GM19397 (cell line): Measurements from ENCODE around the gene MEGF10.
"Not testable (repeated sequence)": the region's sequence is repeated elsewhere in the genome, so short reads cannot be mapped to it uniquely, and the experiment has no call there.

Experiments
- ATAC-seq: cut with Tn5 transposase; IDR thresholded peaks from one replicate; pipeline ENCODE4 v1.9.1; 2021; ENCODE audit warnings: mild to moderate bottlenecking, moderate library complexity; ENCODE audit not compliant: unreplicated experiment

The MEGF10 gene

DNA sequence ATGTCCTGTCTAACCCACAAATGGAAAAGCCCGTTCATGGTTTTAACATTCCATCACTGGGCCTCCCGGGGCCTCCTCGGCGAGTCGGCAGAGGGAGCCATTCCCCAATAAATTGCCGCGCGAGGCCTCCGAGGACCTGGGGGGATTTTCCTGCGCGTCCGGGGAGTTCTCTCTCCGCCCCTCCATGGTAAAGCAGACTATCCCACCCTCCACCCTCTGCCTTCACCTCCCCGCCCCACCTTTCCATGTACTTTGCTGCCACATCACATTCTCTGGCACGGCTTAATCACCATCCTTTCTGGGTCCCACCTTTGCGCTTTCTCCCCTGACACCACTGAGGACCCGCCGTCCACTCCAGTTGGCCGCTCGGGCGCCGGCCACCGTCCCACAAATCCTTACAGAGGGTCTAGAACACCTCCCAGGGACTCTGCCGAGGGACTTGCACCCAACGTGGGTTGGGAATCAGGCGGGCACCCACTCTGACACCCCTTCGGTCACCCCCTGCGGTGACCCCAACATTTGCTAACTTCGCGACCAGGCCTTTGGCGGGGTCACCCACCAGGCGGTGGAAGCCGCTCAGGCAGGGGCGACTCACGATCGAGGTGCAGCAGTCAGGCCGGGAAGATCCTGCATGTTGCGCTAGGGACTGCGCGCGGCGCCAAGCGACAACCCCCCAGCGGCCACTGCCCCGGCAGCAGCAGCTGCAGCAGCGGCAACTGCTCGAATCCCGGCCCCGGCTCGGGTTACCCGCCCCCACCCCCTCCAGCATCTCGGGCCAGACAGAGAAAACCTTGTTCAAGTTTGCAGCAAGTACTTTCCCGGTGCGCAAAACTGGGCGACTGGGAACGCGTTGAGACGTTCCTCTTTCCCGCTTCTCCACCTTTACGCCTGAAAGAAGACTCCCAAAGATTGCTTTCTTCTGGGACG is at the start of gene MEGF10:
MEGF10 (plus strand) TSS at position 778 of the 927 bp plus-strand sequence. CDS start 40,513 bp downstream, outside the sequence.
- ATAC-seq = no peak

DNA sequence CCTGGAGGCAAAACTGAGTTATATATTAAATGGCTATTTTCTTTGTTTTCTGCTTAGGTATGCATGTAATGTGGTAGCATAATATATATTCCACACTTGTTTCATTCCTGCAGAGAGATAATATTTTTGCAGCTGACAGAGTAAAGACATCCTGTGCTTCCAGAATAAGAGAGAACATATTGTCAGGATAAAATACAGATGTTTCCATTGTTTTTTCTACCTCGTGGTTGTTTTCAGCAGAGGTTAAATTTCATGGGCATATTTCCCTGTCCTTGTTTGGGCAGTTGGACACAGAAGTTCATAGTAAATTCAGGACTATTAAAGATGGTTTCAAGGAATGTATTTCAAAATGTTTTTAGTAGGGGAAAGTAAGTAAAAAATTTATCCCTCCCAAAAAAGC is 47.6 kb upstream of the MEGF10 start:
- ATAC-seq = no peak

DNA sequence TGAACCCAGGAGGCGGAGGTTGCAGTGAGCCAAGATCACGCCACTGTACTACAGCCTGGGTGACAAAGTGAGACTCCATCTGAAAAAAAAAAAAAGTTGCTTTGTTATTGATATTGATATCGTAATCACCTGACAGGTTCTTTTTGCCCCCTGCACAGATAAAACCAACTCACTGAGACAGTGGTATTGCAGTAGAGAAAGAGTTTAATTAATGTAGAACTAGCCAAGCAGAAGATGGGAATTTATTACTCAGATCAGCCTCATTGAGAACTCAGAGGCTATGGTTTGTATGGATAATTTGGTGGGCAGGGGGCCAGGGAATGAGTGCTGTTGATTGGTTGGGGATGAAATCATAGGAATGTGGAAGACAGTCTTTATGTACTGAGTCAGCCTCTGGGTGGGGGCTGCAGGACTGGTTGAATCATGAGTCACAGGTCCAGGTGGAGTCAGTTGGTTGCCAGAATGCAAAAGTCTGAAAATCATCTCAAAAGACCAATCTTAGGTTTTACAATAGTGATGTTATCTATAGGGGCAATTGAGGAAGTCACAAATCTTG is 35.8 kb upstream of the MEGF10 start:
- no peak for ATAC-seq

DNA sequence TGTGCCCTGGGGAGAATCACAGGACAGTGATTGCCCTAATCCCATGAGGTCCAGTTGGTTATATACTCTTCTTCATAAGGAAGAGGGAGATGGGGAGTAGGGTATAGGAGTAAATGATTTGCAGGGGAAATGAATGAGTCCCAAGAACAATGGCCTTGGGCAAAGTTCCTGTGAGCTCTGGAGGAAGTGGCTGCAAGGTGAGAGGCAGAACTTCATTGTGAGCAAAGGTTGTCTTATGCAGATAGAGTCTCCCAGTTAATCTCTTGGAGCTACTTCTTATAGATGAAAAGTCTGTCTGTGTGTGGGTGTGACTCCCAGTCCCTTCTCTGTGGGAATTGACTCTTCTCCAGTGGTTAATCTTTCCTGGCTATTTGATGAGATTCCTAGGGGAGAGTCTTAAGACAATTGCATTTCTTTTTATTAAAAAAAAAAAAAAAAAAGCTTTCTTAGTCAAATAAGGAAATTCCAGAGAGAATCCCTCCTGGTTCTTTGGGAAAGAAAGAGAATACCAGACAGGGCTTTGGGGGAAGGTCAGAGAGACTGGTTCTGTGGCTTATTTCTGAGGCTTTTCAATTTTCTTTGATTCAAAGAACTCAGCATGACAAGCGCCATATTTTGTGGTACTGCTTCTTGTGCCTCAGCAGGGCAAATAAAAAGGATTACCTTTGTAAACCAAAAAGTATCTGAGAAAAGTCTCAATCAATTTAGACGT is 33.6 kb upstream of the MEGF10 start:
- ATAC-seq = no peak

DNA sequence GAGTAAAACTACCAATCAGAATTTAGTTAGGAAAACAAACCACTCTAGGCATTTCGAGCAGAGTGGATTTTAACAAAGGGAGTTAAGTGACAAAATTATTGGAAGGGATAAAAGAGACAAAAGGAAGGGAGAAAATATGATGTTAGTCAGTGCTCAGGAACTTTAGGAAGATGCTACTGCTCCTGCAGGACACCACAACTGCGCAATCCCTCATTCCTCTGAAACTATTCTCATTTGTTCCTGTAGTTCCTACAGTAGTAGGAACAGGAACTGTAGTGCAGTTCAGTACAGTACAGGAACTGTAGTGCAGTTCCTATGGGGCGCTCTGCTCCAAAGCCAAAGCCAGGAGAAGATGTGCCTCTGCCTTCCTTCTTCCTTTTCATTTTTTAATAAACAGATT is 29.9 kb upstream of the MEGF10 start:
- ATAC-seq = no peak

DNA sequence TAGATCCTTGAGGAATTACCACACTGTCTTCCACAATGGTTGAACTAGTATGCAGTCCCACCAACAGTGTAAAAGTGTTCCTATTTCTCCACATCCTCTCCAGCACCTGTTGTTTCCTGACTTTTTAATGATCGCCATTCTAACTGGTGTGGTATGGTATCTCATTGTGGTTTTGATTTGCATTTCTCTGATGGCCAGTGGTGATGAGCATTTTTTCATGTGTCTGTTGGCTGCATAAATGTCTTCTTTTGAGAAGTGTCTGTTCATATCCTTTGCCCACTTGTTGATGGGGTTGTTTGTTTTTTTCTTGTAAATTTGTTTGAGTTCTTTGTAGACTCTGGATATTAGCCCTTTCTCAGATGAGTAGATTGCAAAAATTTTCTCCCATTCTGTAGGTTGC is 25.1 kb upstream of the MEGF10 start:
- not testable (repeated sequence) for ATAC-seq

DNA sequence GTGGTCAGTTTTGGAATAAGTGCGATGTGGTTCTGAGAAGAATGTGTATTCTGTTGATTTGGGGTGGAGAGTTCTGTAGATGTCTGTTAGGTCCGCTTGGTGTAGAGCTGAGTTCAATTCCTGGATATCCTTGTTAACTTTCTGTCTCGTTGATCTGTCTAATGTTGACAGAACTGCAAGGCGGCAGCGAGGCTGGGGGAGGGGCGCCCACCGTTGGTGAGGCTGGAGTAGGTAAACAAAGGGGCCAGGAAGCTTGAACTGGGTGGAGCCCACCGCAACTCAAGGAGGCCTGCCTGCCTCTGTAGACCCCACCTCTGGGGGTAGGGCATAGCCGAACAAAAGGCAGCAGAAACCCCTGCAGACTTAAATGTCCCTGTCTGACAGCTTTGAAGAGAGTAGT is 22.3 kb upstream of the MEGF10 start:
- ATAC-seq = not testable (repeated sequence)

DNA sequence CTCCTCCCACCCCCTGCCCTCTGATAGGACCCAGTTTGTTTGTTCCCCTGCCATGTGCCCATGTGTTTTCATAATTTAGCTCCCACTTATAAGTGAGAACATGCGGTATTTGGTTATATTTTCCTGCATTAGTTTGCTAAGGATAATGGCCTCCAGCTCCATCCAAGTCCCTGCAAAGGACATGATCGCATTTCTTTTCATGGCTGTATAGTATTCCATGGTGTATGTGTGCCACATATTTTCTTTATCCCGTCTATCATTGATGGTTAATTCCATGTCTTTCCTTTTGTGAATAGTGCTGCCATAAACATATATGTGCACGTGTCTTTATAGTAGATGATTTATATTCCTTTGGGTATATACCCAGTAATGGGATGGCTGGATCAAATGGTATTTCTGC is 19.9 kb upstream of the MEGF10 start:
- ATAC-seq = not testable (repeated sequence)

DNA sequence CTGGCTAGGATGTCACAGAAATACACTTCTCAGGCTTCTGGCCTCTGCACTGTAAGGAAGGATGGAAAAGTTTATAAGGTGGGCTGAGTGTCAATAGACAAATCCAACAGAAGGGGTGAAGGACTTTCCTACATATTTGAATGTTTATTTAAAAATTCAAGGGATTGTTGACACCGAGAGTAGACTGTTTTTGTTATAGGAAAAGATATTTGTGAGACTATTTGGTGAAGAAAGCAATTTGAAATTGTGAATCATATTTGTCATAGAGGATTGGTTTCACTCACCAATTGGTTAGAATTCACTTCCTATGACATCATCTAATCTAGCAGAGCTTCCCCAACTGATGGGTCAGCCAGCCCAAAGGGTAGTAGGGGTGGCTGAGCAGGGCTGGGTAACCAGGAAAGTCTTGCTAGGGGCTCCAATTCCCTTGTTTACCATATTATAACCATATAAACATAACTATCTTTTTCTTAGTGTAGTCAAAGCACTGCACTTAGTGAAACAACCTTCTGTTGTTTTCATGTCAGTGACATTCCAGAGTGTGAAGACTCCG is 14.9 kb upstream of the MEGF10 start:
- ATAC-seq = no peak

DNA sequence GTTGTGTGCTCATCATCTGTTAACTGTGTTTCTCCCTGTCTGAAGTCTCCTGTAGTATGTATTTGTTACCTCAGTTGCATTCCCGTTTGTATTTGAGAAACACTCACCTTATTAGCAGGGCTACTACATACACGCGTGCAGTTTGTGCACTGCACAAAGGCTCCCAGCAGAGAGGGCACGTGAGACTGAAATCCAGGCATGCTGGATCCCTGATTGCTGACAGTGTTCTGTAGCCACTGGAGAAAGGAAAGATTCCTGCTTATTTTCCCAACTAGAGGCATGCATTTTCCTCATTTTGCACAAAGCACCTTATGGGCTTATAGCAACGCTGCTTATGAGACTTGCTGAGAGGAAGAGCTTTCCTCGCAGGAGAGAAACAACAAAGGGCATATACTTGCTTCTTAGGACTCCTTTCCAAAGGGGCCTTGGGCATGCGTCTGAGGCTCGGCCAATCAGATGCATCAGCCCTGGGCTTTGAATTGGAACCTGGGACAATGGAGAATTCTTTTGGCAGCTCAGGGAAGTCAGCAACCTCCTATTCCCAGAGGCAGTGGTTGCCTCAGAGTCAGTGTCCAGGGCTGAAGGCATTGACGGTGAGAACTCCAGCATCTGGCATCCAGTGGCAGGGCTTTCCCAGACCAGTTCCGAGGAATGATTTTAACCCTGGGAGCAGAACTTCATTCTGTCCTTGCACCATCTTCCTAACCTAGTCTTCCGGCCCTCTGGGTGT is 9.9 kb upstream of the MEGF10 start:
- no peak for ATAC-seq

DNA sequence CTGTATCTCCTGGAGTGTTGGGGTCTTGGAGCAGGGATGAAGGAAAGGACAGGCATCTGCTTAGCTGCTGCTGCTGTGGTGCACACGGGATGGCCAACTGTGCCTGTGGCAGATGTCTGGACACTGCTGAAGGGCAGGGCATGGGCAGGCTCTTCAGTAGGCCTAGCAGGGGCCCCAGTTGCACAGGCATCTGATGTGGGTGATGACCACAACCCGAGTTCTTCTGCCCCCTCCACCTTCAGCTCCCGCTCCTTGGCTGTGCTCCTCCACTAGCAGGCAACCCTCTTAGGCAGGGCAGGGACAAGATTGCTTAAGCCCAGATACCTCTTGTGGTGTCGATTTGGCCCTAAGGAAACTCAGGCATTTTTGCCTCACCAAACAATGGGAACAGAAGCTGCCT is 9.0 kb upstream of the MEGF10 start:
- ATAC-seq = no peak

DNA sequence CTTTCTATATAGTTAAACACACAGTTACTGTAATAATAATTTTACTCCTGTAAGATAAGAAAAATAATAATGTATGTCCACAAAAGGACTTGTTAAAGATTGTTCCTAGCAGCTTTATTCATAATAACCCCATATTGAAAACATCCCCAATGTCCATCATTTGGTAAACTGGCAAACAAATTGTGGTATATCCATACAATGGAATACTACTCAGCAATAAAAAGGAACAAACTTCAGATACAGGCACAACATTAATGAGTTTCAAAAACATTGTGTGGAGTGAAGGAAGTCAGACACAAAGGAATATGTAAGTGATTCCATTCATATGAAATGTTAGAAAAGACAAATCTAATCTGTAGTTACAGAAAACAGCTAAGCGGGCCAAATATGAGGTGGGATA is 1.9 kb upstream of the MEGF10 start:
- ATAC-seq = no peak

DNA sequence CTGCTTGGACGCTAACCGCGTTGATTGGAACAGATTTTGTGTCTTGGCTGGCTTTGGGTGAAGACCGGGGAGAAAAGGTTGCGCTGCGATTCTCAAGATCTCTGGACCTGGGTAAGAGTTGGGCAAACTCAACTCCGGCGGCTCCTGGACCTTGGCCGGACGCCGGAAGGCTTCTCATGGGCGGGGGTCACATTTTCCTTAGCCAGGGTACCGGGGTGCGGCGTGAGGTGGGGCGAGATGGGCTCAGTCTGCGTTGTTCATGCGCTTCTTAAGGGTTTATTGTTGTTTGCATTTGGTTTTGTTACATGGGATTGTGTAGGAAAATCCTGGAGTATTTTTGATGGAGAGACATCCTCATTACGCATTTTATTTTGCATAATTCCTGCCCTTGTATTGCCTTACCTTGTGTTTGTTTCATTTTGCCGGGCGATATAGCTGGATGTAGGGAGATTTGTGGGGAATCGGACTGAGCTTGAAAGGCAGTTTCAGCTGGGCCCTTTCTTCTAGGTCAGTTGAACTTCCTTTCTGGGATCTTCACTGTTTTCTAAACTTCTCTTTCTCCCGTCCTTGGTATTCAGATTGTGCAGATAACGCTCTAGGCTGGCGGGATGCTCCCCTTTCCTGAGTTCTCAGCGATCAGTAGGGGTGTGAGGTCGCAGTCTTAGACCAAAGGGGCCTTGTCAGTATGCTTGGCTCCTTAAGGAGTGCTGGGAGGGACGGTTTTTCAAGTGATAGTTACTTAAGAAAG is 524 bp downstream of the MEGF10 start:
- no peak for ATAC-seq

DNA sequence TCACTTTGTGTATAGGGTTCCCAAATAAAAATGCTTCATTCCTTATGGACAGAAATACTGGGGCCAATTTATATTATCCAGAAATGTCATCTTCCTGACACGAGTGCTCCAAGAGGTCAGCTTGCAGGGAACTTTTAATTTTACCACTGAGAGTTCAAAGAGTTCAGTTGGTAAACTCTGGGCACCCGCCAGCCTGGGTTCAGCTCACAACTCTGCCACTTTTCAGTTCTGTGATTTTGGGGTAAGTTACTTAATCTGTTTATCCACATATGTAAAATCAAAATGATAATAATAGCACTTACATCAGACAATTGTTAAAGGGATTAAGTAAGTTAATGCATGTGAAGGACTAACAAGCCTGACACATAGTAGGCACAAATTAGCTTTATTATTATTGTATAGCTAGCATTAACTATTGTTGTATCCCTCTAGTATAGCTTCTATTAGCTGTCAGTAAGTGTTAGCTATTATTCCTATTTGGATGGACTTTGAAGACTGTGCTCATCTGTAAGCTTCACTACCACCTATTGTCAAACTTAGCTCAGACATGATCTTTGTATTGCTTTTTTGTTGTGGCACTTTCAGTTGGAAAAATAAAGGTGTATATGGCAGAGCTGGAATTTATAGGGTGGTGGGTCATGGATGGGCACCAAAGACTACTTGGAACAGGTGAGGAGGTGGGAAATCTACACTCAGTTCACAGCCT is 1.6 kb downstream of the MEGF10 start:
- ATAC-seq = no peak

DNA sequence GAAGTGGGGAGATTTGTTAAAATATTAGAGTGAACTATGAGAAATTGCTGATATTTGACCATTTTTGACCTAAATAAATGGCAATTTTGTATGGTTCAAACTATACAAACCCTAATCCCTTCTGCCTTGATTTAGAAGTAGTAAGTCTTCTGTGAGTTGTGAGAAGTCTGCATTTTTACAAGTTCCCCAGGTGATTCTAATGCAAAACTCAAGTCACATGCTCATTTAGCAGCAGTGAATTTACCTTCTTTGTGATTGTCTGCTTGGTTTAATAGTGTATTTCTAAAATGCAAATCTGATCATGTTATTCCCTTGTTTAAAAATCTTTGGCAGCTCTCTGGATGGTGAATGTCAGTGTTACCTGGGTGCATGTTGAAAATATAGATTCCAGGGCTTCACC is 2.8 kb downstream of the MEGF10 start:
- no peak for ATAC-seq

DNA sequence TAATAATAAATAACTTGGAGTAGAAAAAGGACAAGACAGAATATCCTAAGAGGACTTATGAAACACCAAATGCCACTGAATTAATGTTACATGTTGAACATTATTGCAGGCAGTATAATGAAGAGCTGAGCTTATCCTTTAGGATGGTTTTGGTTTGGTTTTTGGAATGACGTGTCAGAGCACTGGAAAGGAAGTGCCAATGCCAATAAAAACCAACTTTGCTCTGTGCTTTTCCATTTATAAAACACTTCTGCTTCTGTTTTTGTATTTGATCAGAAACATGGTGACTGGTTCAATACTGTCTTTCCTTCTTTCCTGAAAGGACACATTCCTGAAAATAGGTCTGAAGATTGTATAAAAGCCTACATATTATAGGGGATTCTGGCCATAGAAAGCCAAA is 4.2 kb downstream of the MEGF10 start:
- ATAC-seq = no peak

DNA sequence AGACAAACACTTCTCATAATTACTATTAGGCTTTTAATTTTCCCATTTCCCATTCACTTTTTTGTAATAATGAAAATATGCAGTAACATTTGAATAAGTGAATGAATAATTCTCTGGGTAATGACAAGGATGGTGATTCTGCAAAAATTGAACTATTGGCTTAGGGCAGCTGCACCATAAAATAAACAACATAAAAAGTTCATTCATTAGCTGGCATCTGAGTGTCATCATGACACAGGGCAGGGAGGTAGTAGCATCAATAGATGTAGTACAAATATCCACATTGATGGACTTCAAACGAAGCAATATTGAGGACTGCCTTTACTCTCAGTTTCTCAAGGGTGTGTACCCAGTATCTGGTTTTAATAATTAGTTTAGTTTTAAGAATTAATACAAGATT is 4.9 kb downstream of the MEGF10 start:
- ATAC-seq = no peak

DNA sequence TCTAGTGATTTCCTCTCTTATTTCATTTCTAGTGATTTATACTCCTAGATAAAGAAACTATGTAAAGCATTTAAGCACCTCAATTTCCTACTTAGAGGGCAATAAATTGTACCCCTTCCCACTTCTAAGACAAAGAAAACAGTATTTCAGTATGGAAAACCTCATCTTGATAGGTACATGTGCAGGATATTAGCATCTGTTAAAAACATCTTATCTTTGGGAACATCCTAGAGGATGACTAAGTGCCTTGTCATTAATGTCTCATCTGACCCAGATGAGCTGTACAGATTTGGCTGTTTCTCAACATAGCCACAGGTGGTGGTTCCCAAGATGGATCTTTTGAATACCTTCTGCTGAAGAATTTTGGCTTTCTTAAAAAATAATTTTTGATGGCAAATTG is 5.7 kb downstream of the MEGF10 start:
- ATAC-seq = no peak

DNA sequence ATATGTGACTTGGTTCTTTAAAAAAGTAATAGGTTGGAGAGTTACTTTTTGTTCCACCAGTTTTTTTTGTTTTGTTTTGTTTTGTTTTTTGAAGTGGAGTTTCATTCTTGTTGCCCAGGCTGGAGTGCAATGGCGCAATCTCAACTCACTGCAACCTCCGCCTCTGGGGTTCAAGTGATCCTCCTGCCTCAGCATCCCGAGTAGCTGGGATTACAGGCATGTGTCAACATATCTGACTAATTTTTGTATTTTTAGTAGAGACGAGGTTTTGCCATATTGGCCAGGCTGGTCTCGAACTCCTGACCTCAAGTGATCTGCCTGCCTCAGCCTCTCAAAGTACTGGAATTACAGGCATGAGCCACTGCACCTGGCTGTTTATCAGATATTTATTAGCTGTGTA is 6.3 kb downstream of the MEGF10 start:
- ATAC-seq = not testable (repeated sequence)
